Naive B cell (primary cell): ENCODE data around the gene KRTAP8-1. TPM values are rescaled to one million over a fixed set of nuclear protein-coding genes. Genes with fewer than 3 reads are reported as not detected.

ENCODE experiments used
- polyA plus RNA-seq, 6 donors: library from polyadenylated mRNA; unstranded; fragments of 300-500 nt; fragmentation: Illumina TruSeq; gene quantifications; one replicate each; pipeline ENCODE4 v1.2.3, GENCODE V29; 2021; ENCODE audit warnings: low read depth in 6 of 6

Gene KRTAP8-1
- polyA plus RNA-seq, 6 donors from 2014 or later, result not detected

Other genes with a start within 250 kb of the KRTAP8-1 start
- not detected for gene KRTAP22-2, start 222.9 kb downstream of the KRTAP8-1 start, polyA plus RNA-seq
- not detected for gene KRTAP6-3, start 220.8 kb downstream of the KRTAP8-1 start, polyA plus RNA-seq
- not detected for gene KRTAP6-2, start 214.4 kb downstream of the KRTAP8-1 start, polyA plus RNA-seq
- not detected for gene KRTAP22-1, start 212.2 kb downstream of the KRTAP8-1 start, polyA plus RNA-seq
- not detected for gene KRTAP6-1, start 199.3 kb downstream of the KRTAP8-1 start, polyA plus RNA-seq
- gene KRTAP20-1, start 196.8 kb downstream of the KRTAP8-1 start, polyA plus RNA-seq, result not detected
- gene KRTAP20-4, start 192.6 kb downstream of the KRTAP8-1 start, polyA plus RNA-seq, result not detected
- gene KRTAP20-2, start 178.1 kb downstream of the KRTAP8-1 start, polyA plus RNA-seq, result not detected
- gene KRTAP20-3, start 170.4 kb downstream of the KRTAP8-1 start, polyA plus RNA-seq, result not detected
- not detected for gene KRTAP21-3, start 94.5 kb downstream of the KRTAP8-1 start, polyA plus RNA-seq
- not detected for gene KRTAP21-2, start 66.0 kb downstream of the KRTAP8-1 start, polyA plus RNA-seq
- not detected for gene KRTAP21-1, start 57.8 kb downstream of the KRTAP8-1 start, polyA plus RNA-seq
- not detected for gene KRTAP7-1, start 16.5 kb upstream of the KRTAP8-1 start, polyA plus RNA-seq
- not detected for gene KRTAP11-1, start 68.3 kb upstream of the KRTAP8-1 start, polyA plus RNA-seq
- gene KRTAP19-8, start 225.2 kb upstream of the KRTAP8-1 start, polyA plus RNA-seq, result not detected